GM23338 (cell line): Measurements from ENCODE around the gene SLC38A10. TPM values are rescaled to one million over a fixed set of nuclear protein-coding genes. Genes with fewer than 3 reads are reported as not detected.

Source experiments
- ATAC-seq: fragments of 200-7000 bp; cut with Tn5 transposase; 3 replicates; pipeline ENCODE4 v1.9.1; 2020
- DNase-seq: peaks from one replicate; pipeline ENCODE4 v3.0.0-alpha.2; 2015; ENCODE audit warnings: low spot score
- H2AFZ ChIP-seq: fragments of 200-600 bp; sonication (generic); 2 replicates; pipeline ENCODE4 v1.8.0; 2016; ENCODE audit warnings: antibody characterized with exemption, mild to moderate bottlenecking, moderate library complexity
- H3F3A ChIP-seq: fragments of 200-600 bp; sonication (generic); replicated peaks from 2 replicates; pipeline ENCODE4 v1.8.0; 2017; ENCODE audit warnings: antibody characterized with exemption, mixed run types, low read depth
- H3K27ac ChIP-seq: fragments of 200-600 bp; sonication (generic); 2 replicates; pipeline ENCODE4 v1.6.1; 2016; ENCODE audit warnings: low read depth
- H3K27me3 ChIP-seq: fragments of 200-600 bp; sonication (generic); 2 replicates; pipeline ENCODE4 v1.8.0; 2016; ENCODE audit warnings: mild to moderate bottlenecking, mixed run types, moderate library complexity; ENCODE audit not compliant: insufficient read depth
- H3K36me3 ChIP-seq: fragments of 200-600 bp; sonication (generic); 2 replicates; pipeline ENCODE4 v1.8.0; 2016; ENCODE audit warnings: mild to moderate bottlenecking; ENCODE audit not compliant: insufficient read depth
- H3K4me1 ChIP-seq: fragments of 200-600 bp; sonication (generic); 2 replicates; pipeline ENCODE4 v1.8.0; 2016; ENCODE audit warnings: mild to moderate bottlenecking, moderate library complexity; ENCODE audit not compliant: insufficient read depth
- H3K4me2 ChIP-seq: fragments of 200-600 bp; sonication (generic); 2 replicates; pipeline ENCODE4 v1.7.1; 2017; ENCODE audit warnings: mixed run types
- H3K4me3 ChIP-seq: fragments of 200-600 bp; sonication (generic); 2 replicates; pipeline ENCODE4 v1.6.1; 2016; ENCODE audit warnings: mixed run types
- H3K79me2 ChIP-seq: fragments of 200-600 bp; sonication (generic); replicated peaks from 2 replicates; pipeline ENCODE4 v1.8.0; 2017; ENCODE audit warnings: mild to moderate bottlenecking; ENCODE audit not compliant: insufficient read depth
- H3K9me2 ChIP-seq: fragments of 200-600 bp; sonication (generic); 2 replicates; pipeline ENCODE4 v1.8.0; 2017; ENCODE audit not compliant: insufficient read depth
- H4K20me1 ChIP-seq: fragments of 200-600 bp; sonication (generic); replicated peaks from 2 replicates; pipeline ENCODE4 v1.8.0; 2017; ENCODE audit warnings: mild to moderate bottlenecking; ENCODE audit not compliant: insufficient read depth
- H3K27ac Mint-ChIP-seq: 2 replicates; pipeline ENCODE4 v1.8.0; 2020; ENCODE audit warnings: inconsistent platforms, mild to moderate bottlenecking, moderate library complexity, mixed read lengths
- H3K27me3 Mint-ChIP-seq: 3 replicates; pipeline ENCODE4 v1.8.0; 2022; ENCODE audit warnings: low read depth, mild to moderate bottlenecking, moderate library complexity, mixed read lengths, inconsistent platforms; ENCODE audit not compliant: insufficient read depth, poor library complexity
- H3K36me3 Mint-ChIP-seq: 3 replicates; pipeline ENCODE4 v1.8.0; 2021; ENCODE audit warnings: low read depth, mild to moderate bottlenecking, inconsistent platforms, moderate library complexity, mixed read lengths
- H3K4me1 Mint-ChIP-seq: 3 replicates; pipeline ENCODE4 v1.8.0; 2020; ENCODE audit warnings: mild to moderate bottlenecking, inconsistent platforms, mixed read lengths
- H3K4me3 Mint-ChIP-seq: 3 replicates; pipeline ENCODE4 v1.8.0; 2021; ENCODE audit warnings: moderate library complexity, mild to moderate bottlenecking, inconsistent platforms, mixed read lengths
- H3K9me3 Mint-ChIP-seq: 3 replicates; pipeline ENCODE4 v1.8.0; 2020; ENCODE audit warnings: moderate library complexity, mild to moderate bottlenecking, inconsistent platforms, mixed read lengths
- CREB1 ChIP-seq: fragments of 250-450 bp; sonication (Bioruptor Pico); IDR thresholded peaks from 2 replicates; pipeline ENCODE4 v1.5.0; 2020; ENCODE audit warnings: low read depth, mild to moderate bottlenecking, moderate library complexity
- CTCF ChIP-seq, 2 experiments: fragments of 200-600 bp in 1 of 2; sonication (generic) in 1 of 2; conservative IDR thresholded peaks; 2 replicates each; pipeline versions ENCODE4 v1.5.1 to v1.6.1; 2016 to 2017; ENCODE audit warnings: antibody characterized with exemption in 2 of 2, low read depth in 2 of 2, mild to moderate bottlenecking in 2 of 2, moderate library complexity in 1 of 2
- EZH2 ChIP-seq: fragments of 200-600 bp; sonication (generic); IDR thresholded peaks from one replicate; pipeline ENCODE4 v1.8.0; 2017; ENCODE audit warnings: antibody characterized with exemption, mild to moderate bottlenecking, low read depth; ENCODE audit not compliant: unreplicated experiment
- EZH2phosphoT487 ChIP-seq: fragments of 200-600 bp; sonication (generic); IDR thresholded peaks from one replicate; pipeline ENCODE4 v1.8.1; 2018; ENCODE audit warnings: antibody characterized with exemption; ENCODE audit not compliant: unreplicated experiment
- JUNB ChIP-seq: IDR thresholded peaks from one replicate; pipeline ENCODE4 v1.6.1; 2016; ENCODE audit warnings: antibody characterized with exemption; ENCODE audit not compliant: unreplicated experiment
- NANOG ChIP-seq: IDR thresholded peaks from 2 replicates; pipeline ENCODE4 v1.6.1; 2016; ENCODE audit warnings: antibody characterized with exemption, borderline replicate concordance
- POLR2AphosphoS5 ChIP-seq: IDR thresholded peaks from 2 replicates; pipeline ENCODE4 v1.6.1; 2016; ENCODE audit warnings: antibody characterized with exemption, low read depth
- STAT1 ChIP-seq: IDR thresholded peaks from one replicate; pipeline ENCODE4 v1.6.1; 2016; ENCODE audit warnings: antibody characterized with exemption; ENCODE audit not compliant: unreplicated experiment
- ZNF114 ChIP-seq: fragments of 250-450 bp; sonication (Bioruptor Pico); IDR thresholded peaks from 2 replicates; pipeline ENCODE4 v1.5.0; 2020; ENCODE audit warnings: mild to moderate bottlenecking, moderate library complexity
- ZNF331 ChIP-seq: fragments of 250-450 bp; sonication (Bioruptor Pico); IDR thresholded peaks from 2 replicates; pipeline ENCODE4 v1.5.0; 2020; ENCODE audit warnings: low read depth, mild to moderate bottlenecking, moderate library complexity
- ZNF462 ChIP-seq: fragments of 250-450 bp; sonication (Bioruptor Pico); IDR thresholded peaks from 2 replicates; pipeline ENCODE4 v1.5.0; 2020; ENCODE audit warnings: mild to moderate bottlenecking, moderate library complexity
- polyA plus RNA-seq: library from polyadenylated mRNA; unstranded; fragments of >200 nt; fragmentation: Nextera tagmentation; extraction: Ambion mirVana; gene quantifications from 2 replicates; pipeline ENCODE4 v1.2.1, GENCODE V29; 2016
- total RNA-seq: library from RNA; depleted of rRNA; stranded (reverse); fragments of >200 nt; shearing (Covaris generic); gene quantifications from 2 replicates; pipeline ENCODE4 v1.2.3, GENCODE V29; 2014
- TF ChIP-seq, protein P1 (sequence below): IDR thresholded peaks from 2 replicates; pipeline ENCODE4 v1.6.1; 2016; ENCODE audit warnings: antibody characterized with exemption
- TF ChIP-seq, protein P2 (sequence below): IDR thresholded peaks from one replicate; pipeline ENCODE4 v1.6.1; 2018; ENCODE audit warnings: antibody characterized with exemption; ENCODE audit not compliant: unreplicated experiment

Gene SLC38A10
- total and polyA plus RNA-seq, 2 experiments from 2014 or later = 17.1 to 55.8 TPM

- Histone ChIP-seq H3K27ac (no peak overlapping the region), H3K79me2 (no peaks in the 10 kb centered on the region), H4K20me1 (no peaks in the 10 kb centered on the region), H3K36me3 (no peaks in the 10 kb centered on the region), H3K4me3 (no peak overlapping the region), H3K4me1 (peaks cover 12% of the 10 kb centered on the region; the same call in 1 of the 2 replicates), H3K27me3 (no peaks in the 10 kb centered on the region), H3K9me2 (no peaks in the 10 kb centered on the region), H3F3A (no peaks in the 10 kb centered on the region), H2AFZ (no peak overlapping the region; the same call in 1 of the 2 replicates), H3K4me2 (no peak overlapping the region)
- Mint-ChIP-seq H3K4me3 (no peak overlapping the region), H3K4me1 (peaks cover 13% of the 10 kb centered on the region), H3K27ac (no peak overlapping the region), H3K9me3 (no peaks in the 10 kb centered on the region), H3K27me3 (peaks cover 2% of the 10 kb centered on the region), H3K36me3 (no peaks in the 10 kb centered on the region)
- ATAC-seq = no peak
- DNase-seq = no peak
- TF ChIP-seq ZNF114 (CRISPR knock-in tag) (no peak), CREB1 (CRISPR knock-in tag) (no peak), JUNB (no peak), ZNF462 (CRISPR knock-in tag) (no peak), POLR2AphosphoS5 (no peak), CTCF (conservative IDR thresholded peaks at IDR 0.05; ENCODE audit: low read depth in 2 of 2) (no peak), NANOG (no peak), EZH2phosphoT487 (no peak), EZH2 (no peak), ZNF331 (CRISPR knock-in tag) (no peak), STAT1 (no peak)
- TF ChIP-seq, protein P1, sequence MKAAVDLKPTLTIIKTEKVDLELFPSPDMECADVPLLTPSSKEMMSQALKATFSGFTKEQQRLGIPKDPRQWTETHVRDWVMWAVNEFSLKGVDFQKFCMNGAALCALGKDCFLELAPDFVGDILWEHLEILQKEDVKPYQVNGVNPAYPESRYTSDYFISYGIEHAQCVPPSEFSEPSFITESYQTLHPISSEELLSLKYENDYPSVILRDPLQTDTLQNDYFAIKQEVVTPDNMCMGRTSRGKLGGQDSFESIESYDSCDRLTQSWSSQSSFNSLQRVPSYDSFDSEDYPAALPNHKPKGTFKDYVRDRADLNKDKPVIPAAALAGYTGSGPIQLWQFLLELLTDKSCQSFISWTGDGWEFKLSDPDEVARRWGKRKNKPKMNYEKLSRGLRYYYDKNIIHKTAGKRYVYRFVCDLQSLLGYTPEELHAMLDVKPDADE = no peak
- TF ChIP-seq, protein P2, sequence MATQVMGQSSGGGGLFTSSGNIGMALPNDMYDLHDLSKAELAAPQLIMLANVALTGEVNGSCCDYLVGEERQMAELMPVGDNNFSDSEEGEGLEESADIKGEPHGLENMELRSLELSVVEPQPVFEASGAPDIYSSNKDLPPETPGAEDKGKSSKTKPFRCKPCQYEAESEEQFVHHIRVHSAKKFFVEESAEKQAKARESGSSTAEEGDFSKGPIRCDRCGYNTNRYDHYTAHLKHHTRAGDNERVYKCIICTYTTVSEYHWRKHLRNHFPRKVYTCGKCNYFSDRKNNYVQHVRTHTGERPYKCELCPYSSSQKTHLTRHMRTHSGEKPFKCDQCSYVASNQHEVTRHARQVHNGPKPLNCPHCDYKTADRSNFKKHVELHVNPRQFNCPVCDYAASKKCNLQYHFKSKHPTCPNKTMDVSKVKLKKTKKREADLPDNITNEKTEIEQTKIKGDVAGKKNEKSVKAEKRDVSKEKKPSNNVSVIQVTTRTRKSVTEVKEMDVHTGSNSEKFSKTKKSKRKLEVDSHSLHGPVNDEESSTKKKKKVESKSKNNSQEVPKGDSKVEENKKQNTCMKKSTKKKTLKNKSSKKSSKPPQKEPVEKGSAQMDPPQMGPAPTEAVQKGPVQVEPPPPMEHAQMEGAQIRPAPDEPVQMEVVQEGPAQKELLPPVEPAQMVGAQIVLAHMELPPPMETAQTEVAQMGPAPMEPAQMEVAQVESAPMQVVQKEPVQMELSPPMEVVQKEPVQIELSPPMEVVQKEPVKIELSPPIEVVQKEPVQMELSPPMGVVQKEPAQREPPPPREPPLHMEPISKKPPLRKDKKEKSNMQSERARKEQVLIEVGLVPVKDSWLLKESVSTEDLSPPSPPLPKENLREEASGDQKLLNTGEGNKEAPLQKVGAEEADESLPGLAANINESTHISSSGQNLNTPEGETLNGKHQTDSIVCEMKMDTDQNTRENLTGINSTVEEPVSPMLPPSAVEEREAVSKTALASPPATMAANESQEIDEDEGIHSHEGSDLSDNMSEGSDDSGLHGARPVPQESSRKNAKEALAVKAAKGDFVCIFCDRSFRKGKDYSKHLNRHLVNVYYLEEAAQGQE = no peak
These were observed 20.8 kb upstream of the SLC38A10 start for GRCh38 chr17:81315885-81316391.
